ENCODE measurements around the gene CAPZB.
"Not testable (repeated sequence)": the region's sequence is repeated elsewhere in the genome, so short reads cannot be mapped to it uniquely, and the experiment has no call there.

CAPZB gene

GRCh38 chr1:19502284-19502683 is 16.9 kb upstream of the CAPZB start:
- not testable (repeated sequence) for DNase-seq (ENCODE audit: low read depth, low spot score); H3K27ac ChIP-seq

GRCh38 chr1:19499887-19500286 is 14.5 kb upstream of the CAPZB start:
- not testable (repeated sequence) for H3K27ac ChIP-seq; DNase-seq (ENCODE audit: low read depth, low spot score)

GRCh38 chr1:19497443-19497842 is 12.1 kb upstream of the CAPZB start:
- not testable (repeated sequence) for DNase-seq (ENCODE audit: low read depth, low spot score); H3K27ac ChIP-seq

- no peak overlapping the region for H3K27ac ChIP-seq
- no peak for DNase-seq (ENCODE audit: low read depth, low spot score)
Observed at GRCh38 chr1:19496527-19496874, 11.2 kb upstream of the CAPZB start.

GRCh38 chr1:19495799-19496526 is 10.6 kb upstream of the CAPZB start:
- no peak overlapping the region for H3K27ac ChIP-seq
- DNase-seq (ENCODE audit: low read depth, low spot score) = no peak

GRCh38 chr1:19495000-19495656 is 9.8 kb upstream of the CAPZB start:
- DNase-seq (ENCODE audit: low read depth, low spot score) = no peak
- H3K27ac ChIP-seq = no peak overlapping the region

- H3K27ac ChIP-seq = no peak overlapping the region
- DNase-seq (ENCODE audit: low read depth, low spot score) = no peak
Observed at GRCh38 chr1:19493547-19493946, 8.2 kb upstream of the CAPZB start.

GRCh38 chr1:19489996-19490395 is 4.7 kb upstream of the CAPZB start:
- no peak overlapping the region for H3K27ac ChIP-seq
- no peak for DNase-seq (ENCODE audit: low read depth, low spot score)

GRCh38 chr1:19488136-19488535 is 2.8 kb upstream of the CAPZB start:
- no peak overlapping the region for H3K27ac ChIP-seq
- no peak for DNase-seq (ENCODE audit: low read depth, low spot score)

GRCh38 chr1:19484798-19485361 is 459 bp downstream of the CAPZB start:
- DNase-seq (ENCODE audit: low read depth, low spot score) = no peak
- H3K27ac ChIP-seq = peak overlapping the region; percentile 95

GRCh38 chr1:19484338-19484797 is 971 bp downstream of the CAPZB start:
- H3K27ac ChIP-seq = peak overlapping the region; percentile 95
- no peak for DNase-seq (ENCODE audit: low read depth, low spot score)

- H3K27ac ChIP-seq = no peak overlapping the region
- DNase-seq (ENCODE audit: low read depth, low spot score) = no peak
Observed at GRCh38 chr1:19483691-19484090, 1.6 kb downstream of the CAPZB start.

- DNase-seq (ENCODE audit: low read depth, low spot score) = no peak
Observed at GRCh38 chr1:19483261-19483660, 2.1 kb downstream of the CAPZB start.

GRCh38 chr1:19481826-19482398 is 3.4 kb downstream of the CAPZB start:
- H3K27ac ChIP-seq = no peak overlapping the region
- no peak for DNase-seq (ENCODE audit: low read depth, low spot score)

More at GRCh38 chr1:19483261-19483660, 2.1 kb downstream of the CAPZB start:
- H3K27ac ChIP-seq = no peak overlapping the region

- no peak for DNase-seq (ENCODE audit: low read depth, low spot score)
- H3K27ac ChIP-seq = no peak overlapping the region
Observed at GRCh38 chr1:19480282-19480681, 5.1 kb downstream of the CAPZB start.

GRCh38 chr1:19479351-19480120 is 5.8 kb downstream of the CAPZB start:
- H3K27ac ChIP-seq = no peak overlapping the region
- no peak for DNase-seq (ENCODE audit: low read depth, low spot score)

- no peak for DNase-seq (ENCODE audit: low read depth, low spot score)
- H3K27ac ChIP-seq = no peak overlapping the region
Observed at GRCh38 chr1:19478322-19478721, 7.0 kb downstream of the CAPZB start.

GRCh38 chr1:19477284-19478249 is 7.8 kb downstream of the CAPZB start:
- DNase-seq (ENCODE audit: low read depth, low spot score) = no peak
- H3K27ac ChIP-seq = no peak overlapping the region

- no peak for DNase-seq (ENCODE audit: low read depth, low spot score)
- no peak overlapping the region for H3K27ac ChIP-seq
Observed at GRCh38 chr1:19476450-19477190, 8.7 kb downstream of the CAPZB start.

Data from epithelial cell of prostate (primary cell).